Dermis microvascular lymphatic vessel endothelial cell (primary cell): ENCODE results near the gene NDFIP1. TPM values are rescaled to one million over a fixed set of nuclear protein-coding genes. Genes with fewer than 3 reads are reported as not detected.
"Not testable (repeated sequence)": the region's sequence is repeated elsewhere in the genome, so short reads cannot be mapped to it uniquely, and the experiment has no call there.

ENCODE experiments used
- DNase-seq, 2 donors: peaks; one replicate each; pipeline versions ENCODE4 v3.0.0 to v3.0.0-alpha.2; 2010; ENCODE audit warnings: low read depth in 2 of 2
- total RNA-seq: library from RNA; depleted of rRNA; stranded (reverse); fragments of >200 nt; gene quantifications from 2 replicates; pipeline ENCODE4 v1.2.1, GENCODE V29; 2014

The NDFIP1 gene
- total RNA-seq, 1 donor from 2014 or later = 32.9 TPM

- DNase-seq = no peak
Measured at GRCh38 chr5:142186857-142187594, 78.4 kb downstream of the NDFIP1 start.

- not testable (repeated sequence) for DNase-seq
Measured at GRCh38 chr5:142188691-142189090, 80.1 kb downstream of the NDFIP1 start.

GRCh38 chr5:142189813-142190212, 81.2 kb downstream of the NDFIP1 start:
- no peak for DNase-seq

GRCh38 chr5:142191776-142192175, 83.2 kb downstream of the NDFIP1 start:
- DNase-seq = no peak

GRCh38 chr5:142192286-142193113, 83.9 kb downstream of the NDFIP1 start:
- DNase-seq = peak; percentile 46 to 61

- no peak for DNase-seq
Measured at GRCh38 chr5:142193114-142193428, 84.5 kb downstream of the NDFIP1 start.

GRCh38 chr5:142197098-142197497, 88.5 kb downstream of the NDFIP1 start:
- DNase-seq = peak in 1 of 2 donors; percentile 67

- DNase-seq = no peak
Measured at GRCh38 chr5:142197781-142198180, 89.2 kb downstream of the NDFIP1 start.

- DNase-seq = no peak
Measured at GRCh38 chr5:142199388-142199787, 90.8 kb downstream of the NDFIP1 start.

- DNase-seq = no peak
Measured at GRCh38 chr5:142200387-142200786, 91.8 kb downstream of the NDFIP1 start.

- peak in 1 of 2 donors; percentile 94 for DNase-seq
Measured at GRCh38 chr5:142201471-142201887, 92.9 kb downstream of the NDFIP1 start.

GRCh38 chr5:142202282-142202681, 93.7 kb downstream of the NDFIP1 start:
- DNase-seq = peak in 1 of 2 donors; percentile 55

Other genes with a start within 250 kb of the NDFIP1 start
- 25.9 and 37.4 TPM in 2 replicates for gene PCDH1, start 230.4 kb upstream of the NDFIP1 start, total RNA-seq
- gene DELE1, start 184.9 kb upstream of the NDFIP1 start, total RNA-seq = 43.4 and 78.1 TPM in 2 replicates
- gene PCDH12, start 150.6 kb upstream of the NDFIP1 start, total RNA-seq = 22.9 and 29.7 TPM in 2 replicates
- gene RNF14, start 139.7 kb upstream of the NDFIP1 start, total RNA-seq = 46.0 and 58.4 TPM in 2 replicates
- 28.5 and 53.6 TPM in 2 replicates for gene GNPDA1, start 95.8 kb upstream of the NDFIP1 start, total RNA-seq
- gene SPRY4, start 216.2 kb downstream of the NDFIP1 start, total RNA-seq = 4.4 and 4.5 TPM in 2 replicates